HG03520 (cell line): ENCODE results near the gene CDH13.

Experiments used
- ATAC-seq: cut with Tn5 transposase; IDR thresholded peaks from one replicate; pipeline ENCODE4 v1.9.1; 2021; ENCODE audit warnings: mild to moderate bottlenecking, moderate library complexity; ENCODE audit not compliant: unreplicated experiment

CDH13 gene

DNA sequence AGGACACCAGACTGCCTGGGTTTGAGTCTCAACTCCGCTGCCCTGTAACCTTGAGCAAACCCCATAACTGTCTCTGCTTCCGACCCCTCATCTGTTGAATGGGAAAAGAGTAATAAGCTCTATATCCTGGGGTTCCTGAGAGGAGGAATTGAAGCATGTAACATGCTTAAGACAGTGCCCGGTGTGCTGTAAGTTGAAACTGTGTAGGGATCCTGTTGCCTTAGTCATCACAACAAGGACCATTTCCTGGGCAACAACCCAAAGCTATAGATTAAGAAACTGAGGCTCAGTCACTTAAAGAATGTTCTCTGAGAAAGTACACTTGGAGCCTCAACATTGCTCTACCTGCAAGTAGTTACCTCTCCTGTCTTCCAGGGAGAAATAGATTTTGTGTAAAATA lies 23.0 kb downstream of the CDH13 start:
- no peak for ATAC-seq

- no peak for ATAC-seq
These were observed 24.0 kb downstream of the CDH13 start for GRCh38 chr16:82650804-82651203.

DNA sequence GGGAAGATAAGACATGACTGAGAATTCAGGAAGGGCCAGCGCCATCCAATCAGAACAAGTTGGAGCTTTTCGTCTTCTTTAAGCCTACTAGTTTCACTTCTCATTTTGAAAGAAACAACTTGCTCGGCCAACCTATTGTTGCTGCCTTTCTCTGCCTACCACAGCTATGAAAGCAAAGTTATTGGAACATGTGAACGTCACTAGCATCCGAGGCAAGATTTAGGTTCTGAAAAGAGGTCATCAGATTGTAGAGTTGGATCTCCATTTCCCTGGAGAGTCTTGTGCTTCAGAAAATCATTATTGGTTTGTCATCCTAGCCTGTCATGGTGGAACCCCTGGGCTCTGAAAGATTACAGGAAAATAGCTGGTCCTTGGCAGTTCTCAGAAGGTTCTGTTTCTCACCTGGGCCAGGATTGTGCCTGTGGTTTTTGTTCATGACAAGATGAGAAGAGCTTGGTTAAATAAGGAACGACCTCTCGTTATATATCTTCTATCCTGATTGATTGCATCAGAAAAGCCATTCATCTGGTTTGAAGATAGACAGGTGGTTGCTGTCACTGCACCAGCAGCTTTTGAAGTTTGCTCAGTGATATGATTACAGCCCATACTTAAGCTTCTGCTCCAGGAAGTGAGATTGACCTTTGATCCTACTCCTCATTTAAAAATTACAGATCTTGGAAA lies 25.3 kb downstream of the CDH13 start:
- peak; percentile 70 for ATAC-seq

- ATAC-seq = no peak
These were observed 26.1 kb downstream of the CDH13 start for GRCh38 chr16:82652826-82653225.

GRCh38 chr16:82653550-82654511 lies 27.1 kb downstream of the CDH13 start:
- peak; percentile 77 for ATAC-seq

DNA sequence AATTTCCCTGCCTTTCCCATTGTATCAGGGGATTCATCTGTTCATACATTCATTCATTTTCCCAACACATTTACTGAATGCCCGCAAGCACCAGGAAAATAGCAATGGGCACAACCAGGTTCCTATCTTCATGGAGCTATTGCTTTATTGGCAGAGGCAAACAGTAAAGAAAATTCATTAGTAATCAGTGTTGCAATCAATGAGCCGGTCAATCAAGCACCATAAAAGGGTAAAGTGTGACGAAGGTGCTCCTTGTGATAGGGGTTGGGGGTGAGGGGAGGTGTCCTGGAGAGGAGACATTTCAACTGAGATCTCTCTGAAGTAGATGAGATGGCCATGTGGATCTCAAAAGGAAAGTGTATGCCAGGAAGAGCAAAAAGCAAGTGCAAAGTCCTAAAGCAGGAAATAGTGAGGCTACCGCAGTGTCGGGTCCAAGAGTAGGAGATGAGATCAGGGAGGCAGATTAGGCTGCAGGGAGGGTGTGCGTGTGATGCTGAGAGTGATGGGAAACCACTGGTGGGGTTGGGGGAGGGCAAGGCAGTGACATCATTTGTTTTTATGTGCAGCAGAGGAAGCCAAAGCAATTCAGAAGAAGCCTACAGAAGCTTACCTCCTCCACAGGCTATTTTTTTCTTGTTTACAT lies 28.4 kb downstream of the CDH13 start:
- ATAC-seq = no peak

- ATAC-seq = no peak
These were observed 29.1 kb downstream of the CDH13 start for GRCh38 chr16:82655720-82656490.

DNA sequence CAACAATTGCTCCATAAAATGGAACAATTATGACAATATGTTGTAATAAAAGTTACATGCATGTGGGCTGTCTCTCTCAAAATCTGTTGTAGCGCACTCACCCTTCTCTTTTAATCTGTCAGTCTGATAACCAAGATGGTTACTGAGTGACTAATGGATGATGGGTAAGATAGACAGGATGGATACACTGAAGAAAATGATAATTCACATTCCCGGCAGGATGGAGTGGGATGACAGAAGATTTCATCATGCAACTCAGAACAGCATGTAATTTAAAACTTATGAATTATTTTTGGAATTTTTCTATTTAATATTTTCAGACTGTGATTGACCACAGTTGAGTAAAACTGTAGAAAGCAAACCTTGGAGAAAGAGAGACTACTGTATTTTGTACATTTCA lies 30.5 kb downstream of the CDH13 start:
- no peak for ATAC-seq

DNA sequence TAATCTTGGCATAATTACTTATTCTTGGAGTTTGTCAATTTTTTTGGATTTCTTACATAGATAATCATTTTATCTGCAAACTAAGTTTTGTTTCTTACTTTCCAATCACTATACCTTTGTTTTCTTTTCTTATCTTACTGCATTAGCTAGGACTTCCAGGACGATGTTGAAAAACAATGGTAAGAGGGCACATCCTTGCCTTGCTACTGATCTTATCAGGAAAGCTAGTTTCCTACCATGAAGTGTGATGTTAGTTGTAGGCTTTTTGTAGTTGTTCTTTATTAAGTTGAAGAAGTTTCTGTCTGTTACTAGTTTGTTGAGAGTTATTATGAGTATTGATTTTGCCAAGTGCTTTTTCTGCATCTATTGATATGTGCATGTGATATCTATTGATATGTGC lies 31.0 kb downstream of the CDH13 start:
- ATAC-seq = no peak

DNA sequence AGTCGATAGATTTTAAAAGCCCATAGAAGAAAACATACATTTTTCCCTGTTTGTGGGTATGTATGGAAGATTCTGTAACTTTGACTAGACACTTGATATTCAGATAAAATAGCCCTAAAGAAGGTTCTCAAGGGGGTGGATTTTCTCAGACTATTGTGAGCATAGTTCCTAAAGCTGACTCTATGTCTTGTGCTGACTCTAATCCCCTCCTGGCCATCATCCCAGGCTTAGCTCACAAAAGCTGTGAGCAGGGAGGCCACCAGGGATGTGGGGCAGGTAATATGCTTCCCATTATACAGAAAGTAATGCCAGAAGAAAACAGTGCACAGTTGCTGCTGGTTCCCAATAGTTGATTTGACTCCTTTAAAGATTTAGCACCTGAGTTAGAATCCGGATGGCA lies 32.0 kb downstream of the CDH13 start:
- no peak for ATAC-seq

DNA sequence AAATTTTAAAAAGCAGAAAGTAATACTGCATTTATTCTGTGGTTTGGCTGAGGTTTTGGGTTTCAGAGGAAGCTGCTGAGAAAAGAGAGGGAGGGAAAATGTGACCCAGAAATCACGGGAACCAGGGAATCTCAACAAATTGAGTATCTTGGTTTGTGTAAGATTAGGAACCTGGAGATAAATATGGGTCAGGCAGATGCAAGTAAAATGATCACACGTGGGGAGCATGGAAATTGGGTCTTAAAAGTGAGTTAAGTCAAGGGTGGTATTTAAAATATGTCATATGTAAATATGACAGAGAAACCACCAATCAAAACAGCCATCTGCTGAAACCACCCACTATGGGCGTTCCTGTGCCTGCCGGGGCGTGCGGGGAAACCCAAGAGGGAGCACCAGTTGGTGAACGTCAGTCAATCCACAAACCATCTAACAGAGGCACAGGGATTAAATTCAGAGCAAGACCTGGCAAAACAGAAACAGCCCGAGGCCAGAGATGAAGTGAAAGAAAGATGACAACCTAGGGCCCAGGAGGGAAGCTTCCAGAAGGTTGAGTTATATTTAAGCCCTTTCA lies 33.4 kb downstream of the CDH13 start:
- no peak for ATAC-seq

GRCh38 chr16:82660966-82661365 lies 34.2 kb downstream of the CDH13 start:
- ATAC-seq = no peak

- no peak for ATAC-seq
These were observed 37.4 kb downstream of the CDH13 start for GRCh38 chr16:82664181-82664580.

DNA sequence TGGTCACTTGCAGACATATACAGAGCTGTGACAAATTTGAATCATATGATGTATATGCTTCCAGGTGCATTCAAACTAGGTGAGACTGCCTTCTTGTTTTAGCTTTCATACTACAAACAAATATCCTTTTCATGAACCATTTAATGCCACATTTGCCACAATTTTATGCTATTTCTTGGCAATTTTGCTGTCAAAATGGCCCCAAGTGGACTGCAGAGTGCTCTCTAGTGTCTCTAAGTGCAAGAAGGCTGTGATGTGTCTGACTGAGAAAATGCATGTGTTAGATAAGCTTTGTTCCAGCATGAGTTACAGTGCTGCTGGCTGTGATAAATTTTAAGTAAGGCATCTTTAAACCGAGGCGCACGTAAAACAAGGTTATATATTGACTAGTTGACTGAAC lies 38.3 kb downstream of the CDH13 start:
- ATAC-seq = no peak

GRCh38 chr16:82667437-82667836 lies 40.7 kb downstream of the CDH13 start:
- ATAC-seq = no peak

DNA sequence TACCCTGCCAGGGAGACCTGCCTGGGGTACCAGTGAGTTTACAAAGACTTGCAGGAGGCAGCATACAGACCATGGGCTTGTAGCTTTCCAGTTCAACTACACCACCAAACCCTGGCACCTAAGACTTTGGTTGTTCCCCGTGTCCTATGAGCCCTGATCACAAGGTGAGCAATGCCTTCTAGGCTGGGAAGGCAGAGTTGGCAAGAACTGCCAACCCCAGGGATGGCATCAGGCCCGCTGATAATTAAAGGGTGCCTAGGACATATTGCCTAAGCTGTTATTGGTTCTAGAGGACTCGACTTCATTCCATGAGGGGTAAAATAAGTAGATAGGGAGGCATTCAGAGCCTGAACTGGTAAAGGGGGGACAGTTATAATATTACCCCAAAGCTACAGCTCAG lies 41.3 kb downstream of the CDH13 start:
- ATAC-seq = no peak

DNA sequence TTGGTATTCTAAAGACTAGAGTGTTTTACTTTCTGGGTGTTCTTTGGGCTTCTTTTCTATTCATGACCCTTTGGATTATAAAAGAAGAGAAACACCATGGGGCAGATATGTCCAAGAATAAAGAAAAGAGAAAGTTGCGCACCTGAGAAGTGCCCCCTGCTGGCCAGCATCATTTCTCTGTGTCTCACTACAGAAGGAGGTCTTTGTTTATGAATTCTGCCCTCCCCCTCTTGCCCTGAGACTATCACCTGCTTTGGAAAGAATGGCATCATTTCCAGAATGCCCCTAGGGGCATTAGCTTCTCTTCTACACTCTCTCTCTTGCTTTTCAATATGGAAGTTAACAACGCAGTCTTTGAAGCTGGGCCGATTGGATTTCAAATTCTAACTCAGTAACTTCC lies 45.0 kb downstream of the CDH13 start:
- no peak for ATAC-seq

GRCh38 chr16:82672676-82673075 lies 45.9 kb downstream of the CDH13 start:
- no peak for ATAC-seq

DNA sequence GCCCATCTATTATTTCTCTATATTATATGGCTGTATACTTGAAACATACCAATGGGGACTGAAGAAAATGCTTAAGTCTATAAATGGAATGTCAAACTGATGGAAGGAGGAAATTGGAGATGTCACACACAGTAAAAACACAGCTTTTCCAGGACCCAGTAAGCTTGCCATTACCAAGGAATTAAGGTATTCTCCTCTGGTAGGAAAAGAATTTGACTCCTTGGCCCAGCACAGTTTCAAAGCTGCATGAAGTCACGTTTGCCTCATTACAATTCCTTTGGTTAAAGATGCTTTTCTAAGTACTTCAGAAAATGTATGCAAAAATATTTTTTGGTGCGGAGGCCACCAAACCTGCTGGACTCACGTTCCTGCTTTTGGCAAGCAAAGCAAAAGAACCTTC lies 48.5 kb downstream of the CDH13 start:
- ATAC-seq = no peak

DNA sequence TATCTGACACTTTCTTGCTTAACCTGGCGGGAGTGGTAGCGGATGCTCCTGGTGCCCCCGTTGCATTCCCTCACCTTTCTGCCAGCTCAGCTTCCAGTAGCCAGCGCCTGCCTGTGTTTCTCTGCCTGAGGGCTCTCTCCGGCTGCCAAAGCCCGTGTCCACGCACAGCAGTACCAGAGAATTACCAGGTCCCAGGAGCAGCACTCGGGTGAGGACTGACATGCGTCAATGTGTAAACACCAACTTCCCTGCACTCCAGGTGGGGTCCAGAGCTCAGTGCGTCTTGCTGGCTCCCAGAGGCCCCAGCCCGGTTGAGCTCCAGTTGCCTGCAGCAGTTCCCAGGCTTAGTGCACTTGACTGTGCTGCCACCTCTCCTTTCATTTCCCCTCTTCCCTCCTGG lies 54.8 kb downstream of the CDH13 start:
- ATAC-seq = no peak

- no peak for ATAC-seq
These were observed 56.0 kb downstream of the CDH13 start for GRCh38 chr16:82682767-82683166.
